Measurements from ENCODE around the gene GPR153. TPM values are rescaled to one million over a fixed set of nuclear protein-coding genes. Genes with fewer than 3 reads are reported as not detected.

The GPR153 gene
- polyA plus RNA-seq, 3 donors, result 0.04 to 0.69 TPM; not detected in 1

DNA sequence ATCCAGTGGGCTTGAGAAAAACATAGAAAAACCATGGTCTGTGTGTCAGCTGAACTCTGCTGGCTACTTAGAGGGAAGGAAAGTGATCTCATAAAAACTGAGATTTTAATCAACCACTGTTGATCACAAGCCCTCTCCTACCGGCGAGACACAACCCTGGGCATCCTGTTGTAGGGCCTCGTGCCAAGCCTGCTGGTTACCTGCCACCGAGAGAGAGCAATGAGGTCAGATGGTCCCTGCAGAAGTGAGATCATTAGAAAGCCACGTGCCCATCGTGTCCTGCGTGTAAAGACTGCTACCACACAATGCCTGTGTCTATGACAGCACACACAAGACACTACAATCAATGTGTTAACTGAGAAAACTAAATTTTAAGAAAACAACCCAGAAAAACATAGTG lies 41.7 kb upstream of the GPR153 start:
- DNase-seq, result no peak
- Histone ChIP-seq H3K27me3 (ENCODE audit: control insufficient read depth in 2 of 2, insufficient read depth in 2 of 2, low read length in 2 of 2) (no peaks in the 10 kb centered on the region), H3K4me2 (replicated peaks; ENCODE audit: extremely low read depth, low read length, poor library complexity, severe bottlenecking) (no peak overlapping the region), H2AFZ (ENCODE audit: insufficient read depth, low read depth, low read length, poor library complexity, severe bottlenecking) (no peak overlapping the region), H3K9me3 (replicated peaks in 1 of 2; ENCODE audit: control insufficient read depth in 1 of 2, insufficient read depth in 1 of 2, low read length in 2 of 2) (peaks cover 15% of the 10 kb centered on the region in 2 donors), H3K9ac (ENCODE audit: insufficient read depth, low read length, poor library complexity, severe bottlenecking) (no peak overlapping the region), H4K20me1 (ENCODE audit: insufficient read depth, low read length) (no peaks in the 10 kb centered on the region), H3K79me2 (ENCODE audit: insufficient read depth, low read length) (no peaks in the 10 kb centered on the region), H3K4me3 (replicated peaks in 1 of 3; ENCODE audit: low read depth in 2 of 3, low read length in 3 of 3) (no peak overlapping the region), H3K36me3 (replicated peaks in 1 of 2; ENCODE audit: control insufficient read depth in 1 of 2, insufficient read depth in 2 of 2, low read length in 2 of 2) (no peaks in the 10 kb centered on the region), H3K27ac (ENCODE audit: low read depth in 1 of 2, low read length in 2 of 2) (no peak overlapping the region), H3K4me1 (ENCODE audit: control insufficient read depth in 1 of 2, insufficient read depth in 2 of 2, low read length in 2 of 2) (no peaks in the 10 kb centered on the region)
- peaks cover 2 to 9% of the 10 kb centered on the region in 2 donors for H3K36me3 Mint-ChIP-seq
- TF ChIP-seq, protein P1, sequence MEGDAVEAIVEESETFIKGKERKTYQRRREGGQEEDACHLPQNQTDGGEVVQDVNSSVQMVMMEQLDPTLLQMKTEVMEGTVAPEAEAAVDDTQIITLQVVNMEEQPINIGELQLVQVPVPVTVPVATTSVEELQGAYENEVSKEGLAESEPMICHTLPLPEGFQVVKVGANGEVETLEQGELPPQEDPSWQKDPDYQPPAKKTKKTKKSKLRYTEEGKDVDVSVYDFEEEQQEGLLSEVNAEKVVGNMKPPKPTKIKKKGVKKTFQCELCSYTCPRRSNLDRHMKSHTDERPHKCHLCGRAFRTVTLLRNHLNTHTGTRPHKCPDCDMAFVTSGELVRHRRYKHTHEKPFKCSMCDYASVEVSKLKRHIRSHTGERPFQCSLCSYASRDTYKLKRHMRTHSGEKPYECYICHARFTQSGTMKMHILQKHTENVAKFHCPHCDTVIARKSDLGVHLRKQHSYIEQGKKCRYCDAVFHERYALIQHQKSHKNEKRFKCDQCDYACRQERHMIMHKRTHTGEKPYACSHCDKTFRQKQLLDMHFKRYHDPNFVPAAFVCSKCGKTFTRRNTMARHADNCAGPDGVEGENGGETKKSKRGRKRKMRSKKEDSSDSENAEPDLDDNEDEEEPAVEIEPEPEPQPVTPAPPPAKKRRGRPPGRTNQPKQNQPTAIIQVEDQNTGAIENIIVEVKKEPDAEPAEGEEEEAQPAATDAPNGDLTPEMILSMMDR (IDR thresholded peaks at IDR 0.05), result no peak
- intact Hi-C loops (cut with micrococcal nuclease), result no loop called here
- H3K27ac Mint-ChIP-seq, result no peak overlapping the region
- no peak overlapping the region for H3K4me3 Mint-ChIP-seq
- H3K4me1 Mint-ChIP-seq, result no peaks in the 10 kb centered on the region
- peaks cover 0 to 1% (median 0%) of the 10 kb centered on the region in 3 donors for H3K27me3 Mint-ChIP-seq (ENCODE audit: low read depth in 3 of 3)
- peaks cover 13 to 17% (median 15%) of the 10 kb centered on the region in 7 donors for H3K9me3 Mint-ChIP-seq
- WGBS (ENCODE audit: insufficient coverage), result 94% methylated on average over 7 of the region's 7 CpGs

DNA sequence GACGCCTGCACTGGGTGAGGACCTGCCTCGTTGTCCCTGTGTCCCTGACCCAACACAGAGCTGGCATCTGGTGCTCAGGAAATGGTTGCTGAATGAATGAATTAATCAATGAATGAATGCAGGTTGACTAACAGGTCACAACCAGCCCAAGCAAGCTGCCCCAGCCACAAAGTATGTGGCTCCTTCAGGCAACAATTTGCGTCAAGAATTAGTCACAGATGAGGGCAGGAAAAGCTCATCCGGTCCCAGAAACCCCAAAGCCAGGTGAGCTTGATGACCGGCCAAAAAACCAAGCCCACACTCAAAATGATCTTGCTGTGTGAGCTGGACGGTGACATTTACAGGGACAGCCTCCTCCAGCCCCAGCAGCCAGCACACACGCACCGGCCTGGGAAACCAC lies 40.6 kb upstream of the GPR153 start:
- H3K9me3 Mint-ChIP-seq, result peaks cover 4 to 7% (median 5%) of the 10 kb centered on the region in 7 donors
- H3K27me3 Mint-ChIP-seq (ENCODE audit: low read depth in 3 of 3), result peaks cover 0 to 1% (median 0%) of the 10 kb centered on the region in 3 donors
- Histone ChIP-seq H3K9me3 (replicated peaks in 1 of 2; ENCODE audit: control insufficient read depth in 1 of 2, insufficient read depth in 1 of 2, low read length in 2 of 2) (peaks cover 4 to 5% of the 10 kb centered on the region in 2 donors), H3K4me2 (replicated peaks; ENCODE audit: extremely low read depth, low read length, poor library complexity, severe bottlenecking) (no peak overlapping the region), H2AFZ (ENCODE audit: insufficient read depth, low read depth, low read length, poor library complexity, severe bottlenecking) (no peak overlapping the region), H3K36me3 (replicated peaks in 1 of 2; ENCODE audit: control insufficient read depth in 1 of 2, insufficient read depth in 2 of 2, low read length in 2 of 2) (no peaks in the 10 kb centered on the region), H3K79me2 (ENCODE audit: insufficient read depth, low read length) (no peaks in the 10 kb centered on the region), H4K20me1 (ENCODE audit: insufficient read depth, low read length) (no peaks in the 10 kb centered on the region), H3K27ac (ENCODE audit: low read depth in 1 of 2, low read length in 2 of 2) (no peak overlapping the region), H3K27me3 (ENCODE audit: control insufficient read depth in 2 of 2, insufficient read depth in 2 of 2, low read length in 2 of 2) (no peaks in the 10 kb centered on the region), H3K4me1 (ENCODE audit: control insufficient read depth in 1 of 2, insufficient read depth in 2 of 2, low read length in 2 of 2) (no peaks in the 10 kb centered on the region), H3K4me3 (replicated peaks in 1 of 3; ENCODE audit: low read depth in 2 of 3, low read length in 3 of 3) (no peak overlapping the region), H3K9ac (ENCODE audit: insufficient read depth, low read length, poor library complexity, severe bottlenecking) (no peak overlapping the region)
- TF ChIP-seq, protein P1 (IDR thresholded peaks at IDR 0.05), result no peak
- H3K27ac Mint-ChIP-seq, result no peak overlapping the region
- intact Hi-C loops (cut with micrococcal nuclease), result no loop called here
- WGBS (ENCODE audit: insufficient coverage), result 100% methylated on average over 6 of the region's 8 CpGs
- DNase-seq, result no peak
- no peak overlapping the region for H3K4me3 Mint-ChIP-seq
- peaks cover 0 to 5% of the 10 kb centered on the region in 2 donors for H3K36me3 Mint-ChIP-seq
- H3K4me1 Mint-ChIP-seq, result no peaks in the 10 kb centered on the region

Data from CD14-positive monocyte (primary cell).